Neural progenitor cell (in vitro differentiated cells): ENCODE measurements around the gene HMCN1. TPM values are rescaled to one million over a fixed set of nuclear protein-coding genes. Genes with fewer than 3 reads are reported as not detected.

Experiments used
- DNase-seq: peaks from one replicate; pipeline ENCODE4 v3.0.0-alpha.2; 2016; ENCODE audit warnings: low spot score
- H2AFZ ChIP-seq: fragments of 200-600 bp; sonication (generic); replicated peaks from 2 replicates; pipeline ENCODE4 v1.6.1; 2016; ENCODE audit warnings: antibody characterized with exemption
- H3F3A ChIP-seq: fragments of 200-600 bp; sonication (generic); 2 replicates; pipeline ENCODE4 v1.6.1; 2016; ENCODE audit warnings: antibody characterized with exemption, low read depth
- H3K27ac ChIP-seq: fragments of 200-600 bp; sonication (generic); 2 replicates; pipeline ENCODE4 v1.5.1; 2016; ENCODE audit warnings: mild to moderate bottlenecking
- H3K27me3 ChIP-seq: fragments of 200-600 bp; sonication (generic); 2 replicates; pipeline ENCODE4 v1.6.1; 2016; ENCODE audit warnings: mild to moderate bottlenecking, moderate library complexity
- H3K36me3 ChIP-seq: fragments of 200-600 bp; sonication (generic); 2 replicates; pipeline ENCODE4 v1.5.1; 2016
- H3K4me1 ChIP-seq: fragments of 200-600 bp; sonication (generic); 2 replicates; pipeline ENCODE4 v1.6.1; 2016; ENCODE audit warnings: mixed run types
- H3K4me2 ChIP-seq: fragments of 200-600 bp; sonication (generic); 2 replicates; pipeline ENCODE4 v1.6.1; 2016
- H3K4me3 ChIP-seq: fragments of 200-600 bp; sonication (generic); 2 replicates; pipeline ENCODE4 v1.5.1; 2016
- H3K79me2 ChIP-seq: fragments of 200-600 bp; sonication (generic); 2 replicates; pipeline ENCODE4 v1.6.1; 2016; ENCODE audit warnings: low read depth
- H3K9ac ChIP-seq: fragments of 200-600 bp; sonication (generic); 2 replicates; pipeline ENCODE4 v1.6.1; 2016
- H3K9me3 ChIP-seq: fragments of 200-600 bp; sonication (generic); 2 replicates; pipeline ENCODE4 v1.5.1; 2016; ENCODE audit warnings: low read depth
- H4K20me1 ChIP-seq: fragments of 200-600 bp; sonication (generic); 2 replicates; pipeline ENCODE4 v1.6.1; 2016; ENCODE audit warnings: low read depth
- H3K27ac Mint-ChIP-seq: 3 replicates; pipeline ENCODE4 v1.8.0; 2021; ENCODE audit warnings: mixed read lengths
- H3K27me3 Mint-ChIP-seq: 2 replicates; pipeline ENCODE4 v1.8.0; 2022; ENCODE audit warnings: low read depth, mild to moderate bottlenecking, inconsistent platforms, moderate library complexity, mixed read lengths; ENCODE audit not compliant: insufficient read depth
- H3K36me3 Mint-ChIP-seq: 3 replicates; pipeline ENCODE4 v1.8.0; 2021; ENCODE audit warnings: mixed read lengths
- H3K4me1 Mint-ChIP-seq: 3 replicates; pipeline ENCODE4 v1.8.0; 2021; ENCODE audit warnings: mixed read lengths
- H3K4me3 Mint-ChIP-seq: 3 replicates; pipeline ENCODE4 v1.8.0; 2021; ENCODE audit warnings: mild to moderate bottlenecking, moderate library complexity, mixed read lengths
- H3K9me3 Mint-ChIP-seq: 3 replicates; pipeline ENCODE4 v1.8.0; 2020; ENCODE audit warnings: mixed read lengths
- EZH2 ChIP-seq: fragments of 200-600 bp; sonication (generic); IDR thresholded peaks from 2 replicates; pipeline ENCODE4 v1.6.1; 2017; ENCODE audit warnings: antibody characterized with exemption, mild to moderate bottlenecking, moderate library complexity
- EZH2phosphoT487 ChIP-seq: fragments of 200-600 bp; sonication (generic); IDR thresholded peaks from 2 replicates; pipeline ENCODE4 v1.6.1; 2017; ENCODE audit warnings: antibody characterized with exemption
- total RNA-seq: library from RNA; depleted of rRNA; stranded (reverse); fragments of >200 nt; gene quantifications from 2 replicates; pipeline ENCODE4 v1.2.3, GENCODE V29; 2015; ENCODE audit warnings: low replicate concordance
- TF ChIP-seq, protein P1 (sequence below): fragments of 200-600 bp; sonication (generic); IDR thresholded peaks from 2 replicates; pipeline ENCODE4 v1.5.1; 2017; ENCODE audit warnings: antibody characterized with exemption, mild to moderate bottlenecking

The HMCN1 gene
- total RNA-seq, 1 donor from 2014 or later = 26.4 TPM

DNA sequence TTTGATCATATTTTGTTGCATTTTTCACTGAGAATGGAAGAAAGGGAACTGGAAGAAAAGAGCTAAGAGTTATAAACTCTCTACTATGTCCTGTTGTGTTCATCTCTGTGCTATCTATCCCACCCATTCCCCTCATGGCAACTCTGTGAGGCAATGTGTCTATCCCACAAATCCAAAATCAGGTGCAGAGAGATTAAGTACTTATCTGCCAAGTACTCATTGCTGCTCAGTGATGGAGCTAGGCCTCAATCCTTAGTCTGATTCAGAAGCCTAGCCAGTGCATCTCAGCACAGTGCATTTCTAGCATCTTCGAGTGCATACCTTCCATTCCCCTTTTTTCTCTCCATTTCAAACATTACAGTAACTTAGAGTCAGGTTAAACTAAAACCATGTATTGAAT is 370.3 kb downstream of the HMCN1 start:
- H3K9me3 ChIP-seq = no peaks in the 10 kb centered on the region
- H3K4me2 ChIP-seq = no peak overlapping the region
- no peaks in the 10 kb centered on the region for H3F3A ChIP-seq
- H3K4me3 ChIP-seq = no peak overlapping the region
- no peaks in the 10 kb centered on the region for H3K79me2 ChIP-seq
- Mint-ChIP-seq H3K36me3 (no peaks in the 10 kb centered on the region), H3K27ac (no peak overlapping the region), H3K27me3 (no peaks in the 10 kb centered on the region), H3K4me1 (peaks cover 3% of the 10 kb centered on the region), H3K4me3 (no peak overlapping the region), H3K9me3 (no peaks in the 10 kb centered on the region)
- peaks cover 2% of the 10 kb centered on the region for H3K4me1 ChIP-seq
- H4K20me1 ChIP-seq = no peaks in the 10 kb centered on the region
- TF ChIP-seq EZH2phosphoT487 = no peak
- DNase-seq = no peak
- H3K27me3 ChIP-seq = no peaks in the 10 kb centered on the region
- H2AFZ ChIP-seq = no peak overlapping the region
- no peaks in the 10 kb centered on the region for H3K36me3 ChIP-seq
- H3K27ac ChIP-seq = no peak overlapping the region
- H3K9ac ChIP-seq = no peak overlapping the region

DNA sequence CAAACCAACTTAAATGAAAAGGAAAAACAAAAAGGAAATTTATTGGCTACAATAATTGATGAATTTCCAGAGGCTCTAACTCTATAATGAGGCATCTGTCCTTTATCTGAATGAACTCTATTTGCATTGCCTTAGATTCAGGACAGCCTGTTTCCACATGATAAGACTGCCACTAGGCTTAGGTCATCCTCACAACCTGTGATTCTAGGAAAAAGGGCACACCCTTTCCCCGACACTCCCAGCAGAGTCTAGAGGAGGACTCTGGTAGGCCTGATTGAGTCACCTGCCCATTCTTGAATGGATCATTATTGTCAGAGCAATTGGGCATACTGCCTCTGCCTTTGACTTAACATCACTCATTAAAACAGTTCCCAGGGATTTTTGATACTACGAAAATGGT is 378.1 kb downstream of the HMCN1 start:
- H3K9me3 ChIP-seq = no peaks in the 10 kb centered on the region
- no peak overlapping the region for H3K4me2 ChIP-seq
- H4K20me1 ChIP-seq = no peaks in the 10 kb centered on the region
- Mint-ChIP-seq H3K4me1 (no peaks in the 10 kb centered on the region), H3K36me3 (no peaks in the 10 kb centered on the region), H3K4me3 (no peak overlapping the region), H3K9me3 (peaks cover 5% of the 10 kb centered on the region), H3K27me3 (no peaks in the 10 kb centered on the region), H3K27ac (no peak overlapping the region)
- no peak overlapping the region for H3K27ac ChIP-seq
- no peak for TF ChIP-seq EZH2
- TF ChIP-seq, protein P1, sequence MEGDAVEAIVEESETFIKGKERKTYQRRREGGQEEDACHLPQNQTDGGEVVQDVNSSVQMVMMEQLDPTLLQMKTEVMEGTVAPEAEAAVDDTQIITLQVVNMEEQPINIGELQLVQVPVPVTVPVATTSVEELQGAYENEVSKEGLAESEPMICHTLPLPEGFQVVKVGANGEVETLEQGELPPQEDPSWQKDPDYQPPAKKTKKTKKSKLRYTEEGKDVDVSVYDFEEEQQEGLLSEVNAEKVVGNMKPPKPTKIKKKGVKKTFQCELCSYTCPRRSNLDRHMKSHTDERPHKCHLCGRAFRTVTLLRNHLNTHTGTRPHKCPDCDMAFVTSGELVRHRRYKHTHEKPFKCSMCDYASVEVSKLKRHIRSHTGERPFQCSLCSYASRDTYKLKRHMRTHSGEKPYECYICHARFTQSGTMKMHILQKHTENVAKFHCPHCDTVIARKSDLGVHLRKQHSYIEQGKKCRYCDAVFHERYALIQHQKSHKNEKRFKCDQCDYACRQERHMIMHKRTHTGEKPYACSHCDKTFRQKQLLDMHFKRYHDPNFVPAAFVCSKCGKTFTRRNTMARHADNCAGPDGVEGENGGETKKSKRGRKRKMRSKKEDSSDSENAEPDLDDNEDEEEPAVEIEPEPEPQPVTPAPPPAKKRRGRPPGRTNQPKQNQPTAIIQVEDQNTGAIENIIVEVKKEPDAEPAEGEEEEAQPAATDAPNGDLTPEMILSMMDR = no peak
- TF ChIP-seq EZH2phosphoT487 = no peak
- no peaks in the 10 kb centered on the region for H3K4me1 ChIP-seq
- no peak overlapping the region for H3K9ac ChIP-seq
- no peaks in the 10 kb centered on the region for H3K27me3 ChIP-seq
- no peaks in the 10 kb centered on the region for H3K79me2 ChIP-seq
- H3K4me3 ChIP-seq = no peak overlapping the region
- H3F3A ChIP-seq = no peaks in the 10 kb centered on the region
- no peaks in the 10 kb centered on the region for H3K36me3 ChIP-seq
- DNase-seq = no peak
- H2AFZ ChIP-seq = no peak overlapping the region

DNA sequence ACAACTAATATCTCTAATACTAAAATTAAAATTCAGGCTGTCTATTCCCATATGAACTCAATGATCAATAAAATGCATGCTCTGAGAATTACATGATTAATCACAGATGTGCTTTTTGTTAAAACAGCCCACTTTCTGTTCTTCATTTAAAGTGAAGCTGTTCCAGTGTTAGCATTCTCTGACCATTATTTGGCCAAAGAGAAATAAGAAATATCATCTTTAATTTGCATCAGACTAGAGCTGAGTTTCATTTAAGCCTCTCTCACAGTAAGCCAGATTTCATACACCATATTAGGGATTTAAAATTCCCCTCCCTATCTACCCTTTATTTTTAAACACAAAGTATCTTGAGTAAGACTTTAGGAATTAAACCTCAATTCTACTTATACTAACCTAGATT is 379.3 kb downstream of the HMCN1 start:
- Histone ChIP-seq H3F3A (no peaks in the 10 kb centered on the region), H3K27ac (no peak overlapping the region), H3K79me2 (no peaks in the 10 kb centered on the region), H3K9me3 (no peaks in the 10 kb centered on the region), H3K4me1 (no peaks in the 10 kb centered on the region), H3K4me2 (no peak overlapping the region), H3K27me3 (no peaks in the 10 kb centered on the region), H2AFZ (no peak overlapping the region), H3K36me3 (no peaks in the 10 kb centered on the region), H4K20me1 (no peaks in the 10 kb centered on the region), H3K9ac (no peak overlapping the region), H3K4me3 (no peak overlapping the region)
- H3K27ac Mint-ChIP-seq = no peak overlapping the region
- TF ChIP-seq EZH2 (no peak), EZH2phosphoT487 (no peak)
- TF ChIP-seq, protein P1 = no peak
- peaks cover 5% of the 10 kb centered on the region for H3K9me3 Mint-ChIP-seq
- H3K4me1 Mint-ChIP-seq = no peaks in the 10 kb centered on the region
- H3K4me3 Mint-ChIP-seq = no peak overlapping the region
- H3K36me3 Mint-ChIP-seq = no peaks in the 10 kb centered on the region
- no peaks in the 10 kb centered on the region for H3K27me3 Mint-ChIP-seq
- no peak for DNase-seq

DNA sequence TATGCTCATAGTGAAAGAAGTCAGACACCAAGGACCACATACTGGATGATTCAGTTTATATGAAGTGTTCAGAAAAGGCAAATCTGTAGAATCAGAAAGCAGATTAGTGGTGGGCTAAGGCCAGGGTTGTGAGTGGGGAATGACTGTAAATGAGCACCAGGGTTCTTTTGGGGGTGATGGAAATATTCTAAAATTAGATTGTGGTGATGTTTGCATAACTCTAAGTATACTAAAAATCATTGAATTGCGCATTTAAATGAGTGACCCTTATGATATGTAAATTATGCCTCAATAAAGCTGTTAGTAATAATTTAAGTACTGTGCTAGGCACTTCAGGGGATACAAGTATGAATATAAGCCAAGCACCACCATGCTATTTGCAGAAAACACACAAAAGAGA is 384.5 kb downstream of the HMCN1 start:
- Histone ChIP-seq H3K9me3 (no peaks in the 10 kb centered on the region), H3K4me2 (no peak overlapping the region), H3F3A (no peaks in the 10 kb centered on the region), H3K27me3 (no peaks in the 10 kb centered on the region), H2AFZ (no peak overlapping the region), H3K27ac (no peak overlapping the region), H3K4me1 (no peaks in the 10 kb centered on the region), H3K36me3 (no peaks in the 10 kb centered on the region), H3K4me3 (no peak overlapping the region), H3K79me2 (no peaks in the 10 kb centered on the region), H4K20me1 (no peaks in the 10 kb centered on the region), H3K9ac (no peak overlapping the region)
- H3K27me3 Mint-ChIP-seq = no peaks in the 10 kb centered on the region
- H3K4me3 Mint-ChIP-seq = no peak overlapping the region
- no peak overlapping the region for H3K27ac Mint-ChIP-seq
- no peaks in the 10 kb centered on the region for H3K36me3 Mint-ChIP-seq
- no peak for TF ChIP-seq EZH2phosphoT487
- no peak for TF ChIP-seq EZH2
- TF ChIP-seq, protein P1 = no peak
- no peak for DNase-seq
- no peaks in the 10 kb centered on the region for H3K4me1 Mint-ChIP-seq
- no peaks in the 10 kb centered on the region for H3K9me3 Mint-ChIP-seq
